Transverse colon (tissue), 4 donors: ENCODE measurements around the gene DEFB113. TPM values are rescaled to one million over a fixed set of nuclear protein-coding genes. Genes with fewer than 3 reads are reported as not detected.

Experiments used
- DNase-seq: peaks from one replicate; pipeline ENCODE4 v3.0.0-alpha.2; 2019
- H3K27ac ChIP-seq, 4 donors: fragments of 200-600 bp; sonication (generic); 2 replicates each; pipeline ENCODE4 v1.5.1; 2016 to 2018; ENCODE audit warnings: inconsistent platforms in 4 of 4
- H3K27me3 ChIP-seq: fragments of 200-600 bp; sonication (generic); 2 replicates; pipeline ENCODE4 v1.5.1; 2017; ENCODE audit warnings: inconsistent platforms
- H3K36me3 ChIP-seq, 4 donors: fragments of 200-600 bp; sonication (generic); 2 replicates each; pipeline ENCODE4 v1.5.1; 2017 to 2019; ENCODE audit warnings: inconsistent platforms in 4 of 4
- H3K4me1 ChIP-seq, 4 donors: fragments of 200-600 bp; sonication (generic); 2 replicates each; pipeline ENCODE4 v1.5.1; 2017 to 2020; ENCODE audit warnings: inconsistent platforms in 4 of 4
- H3K4me3 ChIP-seq, 4 donors: fragments of 200-600 bp; sonication (generic); 1 replicate in 1 of 4; 2 replicates in 3 of 4; pipeline versions ENCODE4 v1.5.1 to v1.6.1; 2017 to 2019; ENCODE audit warnings: inconsistent platforms in 4 of 4
- H3K9me3 ChIP-seq, 2 donors: fragments of 200-600 bp; sonication (generic); 2 replicates each; pipeline ENCODE4 v1.5.1; 2017 to 2019; ENCODE audit warnings: inconsistent platforms in 2 of 2
- EP300 ChIP-seq: sonication (generic); formaldehyde crosslinking; IDR thresholded peaks from one replicate; pipeline ENCODE4 v1.6.1; 2017; ENCODE audit warnings: antibody characterized with exemption, low read depth
- POLR2A ChIP-seq: fragments of 450-650 bp; IDR thresholded peaks from one replicate; pipeline ENCODE4 v1.6.1; 2016; ENCODE audit warnings: antibody characterized with exemption, mild to moderate bottlenecking, moderate library complexity
- POLR2AphosphoS5 ChIP-seq, 3 donors: sonication (generic); formaldehyde crosslinking; IDR thresholded peaks; one replicate each; pipeline ENCODE4 v1.6.1; 2016; ENCODE audit warnings: antibody characterized with exemption in 3 of 3
- WGBS, 2 donors: methylation state at CpG; one replicate each; pipeline ENCODE4 v1.1.5; 2018; ENCODE audit warnings: low coverage in 1 of 2; 5-methylcytosine and 5-hydroxymethylcytosine counted together
- in situ Hi-C, 4 donors: fragments of 200-750 bp; cut with MboI; loops; one replicate each; pipeline versions ENCODE4 v1.15.0 to v1.15.1; 2017; ENCODE audit warnings: low sequenced_read_pairs in 3 of 4, low pct_ligation_motif_present in 1 of 4, low pct_unique_long_range_greater_than_20kb in 1 of 4
- intact Hi-C: fragments of 100-400 bp; cut with DNase I; formaldehyde crosslinking; loops from one replicate; pipeline ENCODE4 v1.15.1; 2023; ENCODE audit warnings: low total_unique reads
- total RNA-seq, 4 donors: library from RNA; depleted of rRNA; stranded (reverse); fragments of >200 nt; gene quantifications; one replicate each; pipeline ENCODE4 v1.1.0, GENCODE V29; 2016
- TF ChIP-seq, protein P1 (sequence below), 5 experiments: fragments of 200-600 bp in 3 of 5; fragments of 450-650 bp in 2 of 5; sonication (generic) in 3 of 5; IDR thresholded peaks; 1 replicate in 2 of 5; 2 replicates in 3 of 5; pipeline ENCODE4 v1.5.1; 2016 to 2017; ENCODE audit warnings: antibody characterized with exemption in 5 of 5, inconsistent platforms in 3 of 5, mild to moderate bottlenecking in 2 of 5, moderate library complexity in 1 of 5

Gene DEFB113
- total RNA-seq, 4 donors from 2014 or later, result not detected

DNA sequence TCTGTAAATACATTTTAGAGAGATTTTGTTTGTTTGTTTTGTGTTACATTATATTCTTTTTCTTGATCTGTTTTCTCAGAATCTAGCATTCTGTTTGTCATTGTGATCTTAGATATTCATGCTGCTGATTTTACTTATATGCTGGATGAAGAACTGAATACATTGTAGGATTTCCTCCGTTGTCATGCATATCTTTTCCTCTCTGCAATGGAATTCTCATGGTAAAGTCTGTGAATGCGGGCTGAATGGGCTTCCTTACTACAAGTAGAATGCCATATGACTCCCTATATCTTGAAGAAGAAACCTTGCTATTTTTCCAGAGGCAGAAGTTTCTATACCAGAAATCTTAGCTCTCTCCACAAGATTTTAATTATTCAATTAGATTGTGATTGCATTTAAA lies 3.1 kb downstream of the DEFB113 start:
- no peak overlapping the region for H3K27ac ChIP-seq
- no peaks in the 10 kb centered on the region for H3K27me3 ChIP-seq
- H3K4me3 ChIP-seq, result no peak overlapping the region
- H3K36me3 ChIP-seq, result no peaks in the 10 kb centered on the region
- 30 to 47% methylated on average over 2 of the region's 2 CpGs for WGBS, 2 donors
- H3K9me3 ChIP-seq, result no peaks in the 10 kb centered on the region
- intact Hi-C loops, result no loop called here
- in situ Hi-C loops, result no loop called here
- TF ChIP-seq EP300 (no peak), POLR2A (no peak), POLR2AphosphoS5 (IDR thresholded peaks at IDR 0.05) (no peak)
- TF ChIP-seq, protein P1, sequence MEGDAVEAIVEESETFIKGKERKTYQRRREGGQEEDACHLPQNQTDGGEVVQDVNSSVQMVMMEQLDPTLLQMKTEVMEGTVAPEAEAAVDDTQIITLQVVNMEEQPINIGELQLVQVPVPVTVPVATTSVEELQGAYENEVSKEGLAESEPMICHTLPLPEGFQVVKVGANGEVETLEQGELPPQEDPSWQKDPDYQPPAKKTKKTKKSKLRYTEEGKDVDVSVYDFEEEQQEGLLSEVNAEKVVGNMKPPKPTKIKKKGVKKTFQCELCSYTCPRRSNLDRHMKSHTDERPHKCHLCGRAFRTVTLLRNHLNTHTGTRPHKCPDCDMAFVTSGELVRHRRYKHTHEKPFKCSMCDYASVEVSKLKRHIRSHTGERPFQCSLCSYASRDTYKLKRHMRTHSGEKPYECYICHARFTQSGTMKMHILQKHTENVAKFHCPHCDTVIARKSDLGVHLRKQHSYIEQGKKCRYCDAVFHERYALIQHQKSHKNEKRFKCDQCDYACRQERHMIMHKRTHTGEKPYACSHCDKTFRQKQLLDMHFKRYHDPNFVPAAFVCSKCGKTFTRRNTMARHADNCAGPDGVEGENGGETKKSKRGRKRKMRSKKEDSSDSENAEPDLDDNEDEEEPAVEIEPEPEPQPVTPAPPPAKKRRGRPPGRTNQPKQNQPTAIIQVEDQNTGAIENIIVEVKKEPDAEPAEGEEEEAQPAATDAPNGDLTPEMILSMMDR (IDR thresholded peaks at IDR 0.05), result no peak
- H3K4me1 ChIP-seq, result no peaks in the 10 kb centered on the region
- no peak for DNase-seq

DNA sequence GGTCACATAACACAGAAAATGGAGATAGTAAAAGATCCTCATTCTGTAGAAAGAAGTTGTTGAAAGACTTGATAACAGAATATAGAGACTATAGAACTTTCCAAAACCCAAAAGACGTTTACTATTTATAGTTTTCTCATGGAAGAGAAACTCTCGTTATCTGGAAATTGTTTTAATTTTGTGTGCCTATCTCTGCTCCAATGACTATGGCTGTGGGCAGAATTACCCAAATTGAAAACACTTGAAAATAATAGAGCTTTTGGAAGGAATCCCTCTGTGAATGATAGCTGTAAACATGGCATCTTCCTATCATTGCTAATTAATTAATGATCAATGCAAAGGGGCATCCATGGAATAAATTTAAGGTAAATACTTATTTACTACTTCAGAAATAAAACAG lies 5.4 kb downstream of the DEFB113 start, which contains the start of gene DEFB114:
TSS of gene DEFB114 (minus strand) at position 101 of the 400 bp plus-strand sequence. CDS start at position 42, 59 bp downstream.
- H3K4me1 ChIP-seq, result no peaks in the 10 kb centered on the region
- no peak for DNase-seq
- H3K9me3 ChIP-seq, result no peaks in the 10 kb centered on the region
- H3K27ac ChIP-seq, result no peak within 1 kb of the TSS
- no peaks in the 10 kb centered on the region for H3K27me3 ChIP-seq
- in situ Hi-C loops, result no loop called here
- H3K4me3 ChIP-seq, result no peak within 1 kb of the TSS
- 39 to 58% methylated on average over 2 of the region's 2 CpGs for WGBS, 2 donors
- intact Hi-C loops, result no loop called here
- H3K36me3 ChIP-seq, result no peaks in the 10 kb centered on the region
- TF ChIP-seq, protein P1 (IDR thresholded peaks at IDR 0.05), result no peak
- TF ChIP-seq EP300 (no peak), POLR2AphosphoS5 (IDR thresholded peaks at IDR 0.05) (no peak), POLR2A (no peak)

DNA sequence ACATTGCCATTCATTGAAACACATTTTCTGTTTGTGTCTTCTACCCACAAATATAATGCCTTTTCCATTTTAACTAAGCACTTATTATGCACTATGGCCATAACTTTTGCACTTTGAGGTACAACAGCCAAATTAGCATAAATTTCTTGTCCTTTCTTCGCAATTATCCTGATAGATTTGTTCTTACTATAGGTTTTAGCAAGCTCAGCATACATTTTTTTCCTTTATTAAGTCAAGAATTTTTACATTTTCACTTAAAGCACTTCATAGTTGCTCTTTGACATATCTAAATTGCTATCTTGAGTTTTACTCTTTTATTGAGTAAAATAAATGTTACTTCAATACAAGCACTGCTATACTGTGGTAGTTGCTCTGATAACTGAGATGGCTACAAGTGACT lies 11.2 kb downstream of the DEFB113 start:
- no peak for DNase-seq
- Histone ChIP-seq H3K9me3 (no peaks in the 10 kb centered on the region), H3K36me3 (no peaks in the 10 kb centered on the region), H3K27me3 (no peaks in the 10 kb centered on the region), H3K27ac (no peak overlapping the region), H3K4me1 (no peaks in the 10 kb centered on the region), H3K4me3 (no peak overlapping the region)
- WGBS, 2 donors, result 70 to 76% methylated on average over 1 of the region's 1 CpG
- TF ChIP-seq POLR2AphosphoS5 (IDR thresholded peaks at IDR 0.05), result no peak
- no peak for TF ChIP-seq EP300
- no peak for TF ChIP-seq POLR2A
- intact Hi-C loops (no loop called here), in situ Hi-C loops (no loop called here)

DNA sequence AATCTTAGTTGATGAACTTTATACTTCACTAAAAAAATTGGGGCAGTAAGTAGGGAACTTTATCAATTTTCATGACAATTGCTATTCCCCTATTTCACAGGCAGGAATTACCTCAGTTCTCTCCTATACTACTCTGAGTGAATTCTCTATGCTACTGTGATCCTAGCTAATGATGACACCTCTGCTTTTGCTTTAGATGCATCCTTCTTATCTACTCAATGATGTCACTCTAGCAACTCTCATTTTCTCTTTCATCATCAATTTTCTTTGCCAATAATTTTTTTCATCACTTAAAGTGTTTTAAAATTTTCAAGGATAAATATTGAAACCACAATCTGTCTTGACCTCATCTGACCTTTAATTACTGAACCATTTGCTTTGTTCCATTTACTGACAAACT lies 13.6 kb downstream of the DEFB113 start:
- TF ChIP-seq POLR2A (no peak), POLR2AphosphoS5 (IDR thresholded peaks at IDR 0.05) (no peak), EP300 (no peak)
- TF ChIP-seq, protein P1 (IDR thresholded peaks at IDR 0.05), result no peak
- in situ Hi-C loops (no loop called here), intact Hi-C loops (no loop called here)
- Histone ChIP-seq H3K36me3 (no peaks in the 10 kb centered on the region), H3K9me3 (no peaks in the 10 kb centered on the region), H3K27me3 (no peaks in the 10 kb centered on the region), H3K4me3 (no peak overlapping the region), H3K27ac (no peak overlapping the region), H3K4me1 (no peaks in the 10 kb centered on the region)
- DNase-seq, result no peak

DNA sequence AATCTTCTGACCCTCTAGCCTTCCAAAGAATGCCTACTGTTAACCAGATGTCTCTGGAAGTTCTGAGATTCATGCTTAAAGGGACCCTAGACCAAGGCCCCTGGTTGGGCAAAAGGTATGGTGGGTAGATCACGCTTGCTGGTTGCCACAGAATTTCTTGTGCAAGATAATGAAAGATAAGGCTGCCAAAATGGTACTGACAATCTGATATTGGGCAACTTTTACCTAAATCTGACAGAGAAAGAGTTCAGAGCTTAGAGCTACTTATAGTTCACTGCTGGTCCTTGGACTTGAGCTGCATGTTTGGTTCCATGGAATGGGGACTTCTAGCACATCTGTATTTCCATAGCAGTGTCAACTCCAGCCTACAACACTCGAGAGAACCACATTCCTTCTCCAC lies 17.5 kb downstream of the DEFB113 start:
- Histone ChIP-seq H3K4me1 (no peaks in the 10 kb centered on the region), H3K27ac (no peak overlapping the region), H3K9me3 (no peaks in the 10 kb centered on the region), H3K27me3 (no peaks in the 10 kb centered on the region), H3K36me3 (no peaks in the 10 kb centered on the region), H3K4me3 (no peak overlapping the region)
- intact Hi-C loops, result no loop called here
- in situ Hi-C loops, result no loop called here
- no peak for DNase-seq
- WGBS, 2 donors, result 63% methylated on average over 2 of the region's 2 CpGs; no CpG with 5 or more reads in 1 of the 2 donors
- TF ChIP-seq POLR2A (no peak), POLR2AphosphoS5 (IDR thresholded peaks at IDR 0.05) (no peak), EP300 (no peak)
- TF ChIP-seq, protein P1 (IDR thresholded peaks at IDR 0.05), result no peak
